HAP-1 (cell line): ENCODE measurements around the gene COL4A6.

Source experiments
- DNase-seq, 2 experiments: peaks; one replicate each; pipeline ENCODE4 v3.0.0-alpha.2; 2016 to 2020; ENCODE audit warnings: low spot score in 2 of 2
- H3K27me3 ChIP-seq: fragments of 250-450 bp; sonication (Bioruptor Pico); 2 replicates; pipeline ENCODE4 v1.5.1; 2020; ENCODE audit warnings: low read depth, mild to moderate bottlenecking, moderate library complexity
- H3K36me3 ChIP-seq: fragments of 250-450 bp; sonication (Bioruptor Pico); replicated peaks from 2 replicates; pipeline ENCODE4 v1.5.1; 2020; ENCODE audit warnings: mild to moderate bottlenecking
- H3K4me1 ChIP-seq: fragments of 250-450 bp; sonication (Bioruptor Pico); 2 replicates; pipeline ENCODE4 v1.5.1; 2020; ENCODE audit warnings: mild to moderate bottlenecking
- H3K4me3 ChIP-seq: fragments of 250-450 bp; sonication (Bioruptor Pico); 2 replicates; pipeline ENCODE4 v1.5.1; 2020; ENCODE audit warnings: mild to moderate bottlenecking, moderate library complexity
- H3K9me3 ChIP-seq: fragments of 250-450 bp; sonication (Bioruptor Pico); 2 replicates; pipeline ENCODE4 v1.5.1; 2020; ENCODE audit warnings: mild to moderate bottlenecking, moderate library complexity
- in situ Hi-C: fragments of 300-500 bp; cut with MboI; formaldehyde crosslinking; loops from 3 replicates; pipeline ENCODE4 v1.14.3; 2020; ENCODE audit warnings: low sequenced_read_pairs, inconsistent platforms, mixed read lengths

Gene COL4A6

GRCh38 chrX:108159028-108159670 lies 279.1 kb downstream of the COL4A6 start:
- no peak for DNase-seq
- H3K4me3 ChIP-seq = no peak overlapping the region
- H3K27me3 ChIP-seq = no peaks in the 10 kb centered on the region
- in situ Hi-C loops = no loop called here
- no peaks in the 10 kb centered on the region for H3K4me1 ChIP-seq
- no peaks in the 10 kb centered on the region for H3K36me3 ChIP-seq
- H3K9me3 ChIP-seq = no peaks in the 10 kb centered on the region

- no peaks in the 10 kb centered on the region for H3K4me1 ChIP-seq
- no peaks in the 10 kb centered on the region for H3K36me3 ChIP-seq
- in situ Hi-C loops = no loop called here
- no peaks in the 10 kb centered on the region for H3K9me3 ChIP-seq
- DNase-seq = no peak
- H3K4me3 ChIP-seq = no peak overlapping the region
- no peaks in the 10 kb centered on the region for H3K27me3 ChIP-seq
Measured at GRCh38 chrX:108157628-108158027, 280.6 kb downstream of the COL4A6 start.

GRCh38 chrX:108156934-108157466 lies 281.2 kb downstream of the COL4A6 start:
- no peak for DNase-seq

GRCh38 chrX:108156082-108156481 lies 282.1 kb downstream of the COL4A6 start:
- Histone ChIP-seq H3K9me3 (no peaks in the 10 kb centered on the region), H3K27me3 (no peaks in the 10 kb centered on the region), H3K4me3 (no peak overlapping the region), H3K4me1 (no peaks in the 10 kb centered on the region), H3K36me3 (no peaks in the 10 kb centered on the region)
- in situ Hi-C loops = no loop called here
- DNase-seq = no peak

More at GRCh38 chrX:108156934-108157466, 281.2 kb downstream of the COL4A6 start:
- H3K4me3 ChIP-seq = no peak overlapping the region
- H3K4me1 ChIP-seq = no peaks in the 10 kb centered on the region
- H3K27me3 ChIP-seq = no peaks in the 10 kb centered on the region
- H3K9me3 ChIP-seq = no peaks in the 10 kb centered on the region
- no peaks in the 10 kb centered on the region for H3K36me3 ChIP-seq
- in situ Hi-C loops = no loop called here

GRCh38 chrX:108148524-108148923 lies 289.7 kb downstream of the COL4A6 start:
- Histone ChIP-seq H3K4me3 (no peak overlapping the region), H3K9me3 (no peaks in the 10 kb centered on the region), H3K4me1 (no peaks in the 10 kb centered on the region), H3K36me3 (no peaks in the 10 kb centered on the region), H3K27me3 (no peaks in the 10 kb centered on the region)
- in situ Hi-C loops = no loop called here
- DNase-seq = no peak

- Histone ChIP-seq H3K27me3 (no peaks in the 10 kb centered on the region), H3K9me3 (no peaks in the 10 kb centered on the region), H3K36me3 (no peaks in the 10 kb centered on the region), H3K4me1 (no peaks in the 10 kb centered on the region), H3K4me3 (no peak overlapping the region)
- DNase-seq = peak in 1 of 2 experiments; percentile 48
- in situ Hi-C loops = no loop called here
Measured at GRCh38 chrX:108138814-108139702, 299.2 kb downstream of the COL4A6 start.

GRCh38 chrX:108134724-108135123 lies 303.5 kb downstream of the COL4A6 start:
- Histone ChIP-seq H3K36me3 (no peaks in the 10 kb centered on the region), H3K9me3 (no peaks in the 10 kb centered on the region), H3K4me1 (peaks cover 2% of the 10 kb centered on the region; the same call in 1 of the 2 replicates), H3K4me3 (no peak overlapping the region), H3K27me3 (no peaks in the 10 kb centered on the region)
- peak in 1 of 2 experiments; percentile 29 for DNase-seq
- in situ Hi-C loops = no loop called here

GRCh38 chrX:108132876-108133275 lies 305.3 kb downstream of the COL4A6 start:
- no peaks in the 10 kb centered on the region for H3K9me3 ChIP-seq
- no peak overlapping the region for H3K4me3 ChIP-seq
- H3K27me3 ChIP-seq = no peaks in the 10 kb centered on the region
- in situ Hi-C loops = no loop called here
- H3K4me1 ChIP-seq = peaks cover 2% of the 10 kb centered on the region; the same call in 1 of the 2 replicates
- no peak for DNase-seq
- H3K36me3 ChIP-seq = no peaks in the 10 kb centered on the region

- H3K27me3 ChIP-seq = no peaks in the 10 kb centered on the region
- H3K9me3 ChIP-seq = no peaks in the 10 kb centered on the region
- H3K36me3 ChIP-seq = no peaks in the 10 kb centered on the region
- peaks cover 2% of the 10 kb centered on the region; the same call in 1 of the 2 replicates for H3K4me1 ChIP-seq
- no peak for DNase-seq
- in situ Hi-C loops = no loop called here
- no peak overlapping the region for H3K4me3 ChIP-seq
Measured at GRCh38 chrX:108132034-108132433, 306.2 kb downstream of the COL4A6 start.

- H3K4me3 ChIP-seq = no peak overlapping the region
- no peak for DNase-seq
- peaks cover 2% of the 10 kb centered on the region; the same call in 1 of the 2 replicates for H3K4me1 ChIP-seq
- H3K36me3 ChIP-seq = no peaks in the 10 kb centered on the region
- in situ Hi-C loops = no loop called here
- H3K27me3 ChIP-seq = no peaks in the 10 kb centered on the region
- H3K9me3 ChIP-seq = no peaks in the 10 kb centered on the region
Measured at GRCh38 chrX:108131471-108131870, 306.8 kb downstream of the COL4A6 start.

- in situ Hi-C loops = no loop called here
- H3K27me3 ChIP-seq = no peaks in the 10 kb centered on the region
- H3K4me1 ChIP-seq = peaks cover 2% of the 10 kb centered on the region; the same call in 1 of the 2 replicates
- H3K36me3 ChIP-seq = no peaks in the 10 kb centered on the region
- no peaks in the 10 kb centered on the region for H3K9me3 ChIP-seq
- no peak for DNase-seq
- no peak overlapping the region for H3K4me3 ChIP-seq
Measured at GRCh38 chrX:108130889-108131288, 307.3 kb downstream of the COL4A6 start.

GRCh38 chrX:108127152-108127551 lies 311.1 kb downstream of the COL4A6 start:
- no peak overlapping the region for H3K4me3 ChIP-seq
- H3K9me3 ChIP-seq = no peaks in the 10 kb centered on the region
- H3K27me3 ChIP-seq = no peaks in the 10 kb centered on the region
- in situ Hi-C loops = no loop called here
- H3K36me3 ChIP-seq = no peaks in the 10 kb centered on the region
- no peak for DNase-seq
- H3K4me1 ChIP-seq = peaks cover 16% of the 10 kb centered on the region

GRCh38 chrX:108126661-108127060 lies 311.6 kb downstream of the COL4A6 start:
- Histone ChIP-seq H3K4me1 (peaks cover 17% of the 10 kb centered on the region), H3K9me3 (no peaks in the 10 kb centered on the region), H3K4me3 (no peak overlapping the region), H3K27me3 (no peaks in the 10 kb centered on the region), H3K36me3 (no peaks in the 10 kb centered on the region)
- no peak for DNase-seq
- in situ Hi-C loops = no loop called here
